Activated B cell treated with CpG ODN at 0.5 μM for 24 hours (primary cell): Measurements from ENCODE around the gene MUSTN1. TPM values are rescaled to one million over a fixed set of nuclear protein-coding genes. Genes with fewer than 3 reads are reported as not detected.

ENCODE experiments used
- ATAC-seq: fragments of 200-7000 bp; cut with Tn5 transposase; one replicate; pipeline ENCODE4 v1.10.0; 2021; ENCODE audit warnings: low read depth, mild to moderate bottlenecking, moderate library complexity
- CTCF ChIA-PET: fragments of 350-600 bp; sonication (Branson Sonifier 250); formaldehyde crosslinking; loops from one replicate; lab custom pipeline; 2021; ENCODE audit warnings: antibody characterized with exemption; lab: Charles Lee
- POLR2A ChIA-PET: fragments of 350-600 bp; sonication (Branson Sonifier 250); formaldehyde crosslinking; loops from one replicate; lab custom pipeline; 2021; ENCODE audit warnings: antibody characterized with exemption; lab: Charles Lee
- DNase-seq: peaks from one replicate; pipeline ENCODE4 v3.0.0; 2022
- H3K27ac Mint-ChIP-seq: one replicate; pipeline ENCODE4 v1.8.0; 2020; ENCODE audit warnings: mixed read lengths
- H3K27me3 Mint-ChIP-seq: one replicate; pipeline ENCODE4 v1.8.0; 2021; ENCODE audit warnings: mixed read lengths
- H3K36me3 Mint-ChIP-seq: one replicate; pipeline ENCODE4 v1.8.0; 2021; ENCODE audit warnings: low read depth, mixed read lengths
- H3K4me1 Mint-ChIP-seq: one replicate; pipeline ENCODE4 v1.8.0; 2021; ENCODE audit warnings: mixed read lengths
- H3K4me3 Mint-ChIP-seq: one replicate; pipeline ENCODE4 v1.8.0; 2020; ENCODE audit warnings: mild to moderate bottlenecking, mixed read lengths
- H3K9me3 Mint-ChIP-seq: one replicate; pipeline ENCODE4 v1.8.0; 2020; ENCODE audit warnings: mixed read lengths
- intact Hi-C: fragments of 100-400 bp; cut with micrococcal nuclease; formaldehyde crosslinking; loops from one replicate; pipeline ENCODE4 v1.15.1; 2024
- total RNA-seq: library from RNA; stranded (reverse); gene quantifications from 2 replicates; pipeline ENCODE4 v1.2.3, GENCODE V29; 2022
- TF ChIP-seq, protein P1 (sequence below): fragments of 200-600 bp; IDR thresholded peaks from one replicate; pipeline ENCODE4 v1.8.0; 2022; ENCODE audit warnings: antibody characterized with exemption, mild to moderate bottlenecking

The MUSTN1 gene
- total RNA-seq, 1 donor from 2014 or later: 1.6 TPM

DNA sequence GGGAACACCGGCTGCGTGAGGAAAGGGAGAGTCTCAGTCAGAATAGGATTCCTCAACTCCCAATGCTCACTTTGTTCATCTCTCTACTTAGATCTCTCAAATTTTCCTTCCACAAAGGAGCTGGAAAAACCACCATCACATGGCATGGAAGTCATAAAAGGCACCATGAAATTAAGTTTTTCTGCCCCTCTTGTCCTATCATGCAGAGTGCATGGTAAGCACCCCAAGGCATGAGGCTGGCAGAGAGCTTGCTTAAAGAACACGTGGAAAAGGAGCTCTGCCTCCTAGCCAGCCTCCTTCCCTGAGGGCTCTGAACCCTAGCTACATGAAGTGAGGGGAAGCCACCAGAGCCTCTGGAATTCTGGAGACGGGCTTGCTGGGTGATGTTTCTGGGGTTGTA, 44.8 kb upstream of the MUSTN1 start:
- DNase-seq: no peak
- CTCF ChIA-PET: interaction anchor here (1.2 kb wide), 1 partner anchor 17 kb away, joined by 3 read pairs; the partner anchor contains the start of gene STIMATE
- Mint-ChIP-seq H3K4me3 (no peak overlapping the region), H3K36me3 (peaks cover 6% of the 10 kb centered on the region), H3K9me3 (no peaks in the 10 kb centered on the region), H3K4me1 (peaks cover 8% of the 10 kb centered on the region), H3K27me3 (no peaks in the 10 kb centered on the region), H3K27ac (no peak overlapping the region)
- TF ChIP-seq, protein P1, sequence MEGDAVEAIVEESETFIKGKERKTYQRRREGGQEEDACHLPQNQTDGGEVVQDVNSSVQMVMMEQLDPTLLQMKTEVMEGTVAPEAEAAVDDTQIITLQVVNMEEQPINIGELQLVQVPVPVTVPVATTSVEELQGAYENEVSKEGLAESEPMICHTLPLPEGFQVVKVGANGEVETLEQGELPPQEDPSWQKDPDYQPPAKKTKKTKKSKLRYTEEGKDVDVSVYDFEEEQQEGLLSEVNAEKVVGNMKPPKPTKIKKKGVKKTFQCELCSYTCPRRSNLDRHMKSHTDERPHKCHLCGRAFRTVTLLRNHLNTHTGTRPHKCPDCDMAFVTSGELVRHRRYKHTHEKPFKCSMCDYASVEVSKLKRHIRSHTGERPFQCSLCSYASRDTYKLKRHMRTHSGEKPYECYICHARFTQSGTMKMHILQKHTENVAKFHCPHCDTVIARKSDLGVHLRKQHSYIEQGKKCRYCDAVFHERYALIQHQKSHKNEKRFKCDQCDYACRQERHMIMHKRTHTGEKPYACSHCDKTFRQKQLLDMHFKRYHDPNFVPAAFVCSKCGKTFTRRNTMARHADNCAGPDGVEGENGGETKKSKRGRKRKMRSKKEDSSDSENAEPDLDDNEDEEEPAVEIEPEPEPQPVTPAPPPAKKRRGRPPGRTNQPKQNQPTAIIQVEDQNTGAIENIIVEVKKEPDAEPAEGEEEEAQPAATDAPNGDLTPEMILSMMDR: no peak
- POLR2A ChIA-PET: no interaction called here
- intact Hi-C loops: no loop called here
- no peak for ATAC-seq

DNA sequence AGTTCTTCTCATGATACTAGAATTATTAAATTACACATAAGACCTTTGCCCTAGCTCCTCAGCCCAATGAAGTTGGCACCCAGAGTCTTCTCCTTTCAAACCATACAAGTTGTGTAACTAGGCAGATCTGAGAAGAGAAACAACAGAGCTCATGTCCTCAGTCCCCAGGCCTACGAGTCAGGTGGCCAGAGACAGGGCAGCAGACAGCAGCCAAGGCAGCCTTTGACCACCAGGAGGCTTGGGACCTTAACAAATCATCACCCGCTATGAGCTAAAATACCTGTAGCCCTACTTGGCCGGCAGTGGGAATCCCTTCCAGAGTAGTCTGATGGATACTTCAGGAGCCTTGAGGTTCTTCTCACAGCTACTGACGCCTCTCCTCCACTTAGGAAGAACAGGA, 44.3 kb upstream of the MUSTN1 start:
- no peak overlapping the region for H3K4me3 Mint-ChIP-seq

DNA sequence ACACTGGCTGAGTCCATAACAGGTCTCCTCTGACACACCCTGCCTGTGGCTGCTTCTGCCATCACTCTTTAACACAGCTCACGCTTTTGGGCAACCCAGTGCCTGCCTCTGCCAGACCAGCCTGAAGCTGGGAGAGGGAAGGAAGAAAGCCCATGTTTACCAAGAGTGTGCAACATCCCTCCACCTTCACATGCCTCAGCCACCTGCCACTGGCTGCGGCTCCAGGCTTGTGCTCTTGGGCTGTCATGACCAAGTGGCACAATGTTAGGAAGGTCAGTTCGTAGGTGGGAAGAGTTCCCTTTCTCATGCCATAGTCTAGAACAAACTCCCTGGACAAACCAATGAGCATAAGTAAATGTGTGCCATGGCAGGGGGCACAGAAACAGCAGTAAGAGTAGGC, 42.3 kb upstream of the MUSTN1 start:
- H3K36me3 Mint-ChIP-seq: peaks cover 6% of the 10 kb centered on the region
- DNase-seq: no peak
- no peak overlapping the region for H3K27ac Mint-ChIP-seq
- ATAC-seq: no peak
- H3K27me3 Mint-ChIP-seq: no peaks in the 10 kb centered on the region
- no peak overlapping the region for H3K4me3 Mint-ChIP-seq
- intact Hi-C loops: no loop called here
- ChIA-PET POLR2A (no interaction called here), CTCF (no interaction called here)
- TF ChIP-seq, protein P1: no peak
- peaks cover 8% of the 10 kb centered on the region for H3K4me1 Mint-ChIP-seq
- H3K9me3 Mint-ChIP-seq: no peaks in the 10 kb centered on the region

More for the DNA sequence above, 44.3 kb upstream of the MUSTN1 start:
- ChIA-PET CTCF (interaction anchor here (1.2 kb wide), 1 partner anchor 18 kb away, joined by 3 read pairs; the partner anchor contains the start of gene STIMATE), POLR2A (no interaction called here)
- ATAC-seq (no peak), DNase-seq (no peak)
- Mint-ChIP-seq H3K4me1 (peaks cover 8% of the 10 kb centered on the region), H3K9me3 (no peaks in the 10 kb centered on the region), H3K27me3 (no peaks in the 10 kb centered on the region), H3K27ac (no peak overlapping the region), H3K36me3 (peaks cover 6% of the 10 kb centered on the region)
- intact Hi-C loops: no loop called here
- TF ChIP-seq, protein P1: no peak

DNA sequence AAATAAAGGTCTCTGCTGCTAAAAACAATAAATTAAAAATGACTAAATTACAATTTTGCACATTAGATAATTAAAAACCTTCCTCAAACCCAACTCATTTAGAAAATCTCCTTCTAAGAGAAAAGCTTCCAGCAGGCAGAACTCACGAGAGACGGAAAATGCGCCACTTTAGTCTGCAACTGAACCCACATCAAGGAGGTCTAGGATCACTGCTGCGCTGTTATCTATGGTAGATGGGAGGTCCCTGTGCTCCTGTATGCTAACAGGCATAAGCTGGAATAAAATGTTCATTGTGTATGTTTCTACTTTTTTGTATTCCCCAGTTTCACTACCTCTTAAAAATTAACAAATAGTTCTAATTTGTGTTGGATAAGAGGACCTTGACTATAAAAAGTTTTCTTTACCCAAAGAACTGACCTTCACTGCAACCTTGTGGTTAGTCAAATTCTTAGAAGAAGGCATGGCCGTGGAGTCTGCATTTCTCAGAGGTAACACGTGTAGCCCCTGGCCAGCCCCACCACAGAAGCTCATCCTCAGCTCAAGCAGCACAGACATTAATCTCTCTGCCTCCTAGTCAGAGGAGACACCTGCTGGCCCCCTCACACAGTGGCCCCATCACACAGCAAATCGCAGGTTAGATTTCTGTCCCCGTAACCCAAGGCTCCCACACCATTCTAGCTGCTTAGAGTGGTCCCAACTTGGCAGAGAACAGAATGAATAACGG, 40.2 kb upstream of the MUSTN1 start:
- intact Hi-C loops: no loop called here
- no peak overlapping the region for H3K27ac Mint-ChIP-seq
- ChIA-PET CTCF (no interaction called here), POLR2A (no interaction called here)
- TF ChIP-seq, protein P1: no peak
- no peak for DNase-seq
- no peak for ATAC-seq
- H3K36me3 Mint-ChIP-seq: peaks cover 9% of the 10 kb centered on the region
- no peaks in the 10 kb centered on the region for H3K27me3 Mint-ChIP-seq
- H3K9me3 Mint-ChIP-seq: no peaks in the 10 kb centered on the region
- no peak overlapping the region for H3K4me3 Mint-ChIP-seq
- peaks cover 8% of the 10 kb centered on the region for H3K4me1 Mint-ChIP-seq

DNA sequence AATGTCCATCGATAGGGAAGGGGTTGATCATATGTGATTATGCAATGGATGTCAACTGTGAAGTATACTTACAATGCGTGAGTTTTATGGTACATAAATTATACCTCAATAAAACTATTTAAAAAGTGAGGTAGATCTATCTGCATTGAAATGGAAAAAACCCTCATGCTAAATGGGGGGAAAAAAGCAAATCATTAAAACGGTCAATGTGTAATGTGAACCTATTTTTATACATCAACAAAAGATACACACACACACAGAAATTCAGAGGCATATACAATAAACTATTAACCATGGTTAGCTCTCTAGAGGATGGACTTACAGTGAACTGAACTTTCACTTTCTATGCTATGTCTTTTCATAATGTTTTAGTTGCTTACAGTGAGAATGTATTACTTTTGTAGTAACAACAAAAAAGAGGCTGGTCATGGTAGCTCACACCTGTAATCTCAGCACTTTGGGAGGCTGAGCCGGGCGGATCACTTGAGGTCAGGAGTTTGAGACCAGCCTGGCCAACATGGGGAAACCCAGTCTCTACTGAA, 39.4 kb upstream of the MUSTN1 start:
- Mint-ChIP-seq H3K36me3 (peaks cover 7% of the 10 kb centered on the region), H3K4me3 (no peak overlapping the region), H3K9me3 (no peaks in the 10 kb centered on the region), H3K27me3 (no peaks in the 10 kb centered on the region), H3K4me1 (peaks cover 8% of the 10 kb centered on the region), H3K27ac (no peak overlapping the region)
- DNase-seq (no peak), ATAC-seq (no peak)
- CTCF ChIA-PET: no interaction called here
- intact Hi-C loops: no loop called here
- TF ChIP-seq, protein P1: no peak
- POLR2A ChIA-PET: no interaction called here
